Measurements from ENCODE around the gene SLC22A12. TPM values are rescaled to one million over a fixed set of nuclear protein-coding genes. Genes with fewer than 3 reads are reported as not detected.

SLC22A12 gene
- polyA plus RNA-seq, 3 donors, result 3.1 to 5.7 (median 5.6) TPM

GRCh38 chr11:64602466-64603070 is 11.5 kb downstream of the SLC22A12 start:
- no peak for DNase-seq

- no peak for DNase-seq
Observed at GRCh38 chr11:64603411-64604110, 12.5 kb downstream of the SLC22A12 start.

- DNase-seq, result no peak
Observed at GRCh38 chr11:64604458-64605243, 13.6 kb downstream of the SLC22A12 start.

GRCh38 chr11:64605244-64605560 is 14.2 kb downstream of the SLC22A12 start:
- no peak for DNase-seq

GRCh38 chr11:64605656-64606585 is 14.9 kb downstream of the SLC22A12 start:
- no peak for DNase-seq

GRCh38 chr11:64606796-64607380 is 15.9 kb downstream of the SLC22A12 start:
- DNase-seq, result no peak

- no peak for DNase-seq
Observed at GRCh38 chr11:64607381-64607985, 16.5 kb downstream of the SLC22A12 start.

GRCh38 chr11:64608046-64608445 is 17.0 kb downstream of the SLC22A12 start:
- DNase-seq, result no peak

- DNase-seq, result no peak
Observed at GRCh38 chr11:64608636-64609035, 17.6 kb downstream of the SLC22A12 start.

- DNase-seq, result no peak
Observed at GRCh38 chr11:64609436-64610047, 18.5 kb downstream of the SLC22A12 start.

- no peak for DNase-seq
Observed at GRCh38 chr11:64610596-64610995, 19.6 kb downstream of the SLC22A12 start.

- no peak for DNase-seq
Observed at GRCh38 chr11:64611176-64611575, 20.2 kb downstream of the SLC22A12 start.

GRCh38 chr11:64611869-64612646 is 21.0 kb downstream of the SLC22A12 start:
- DNase-seq, result no peak

GRCh38 chr11:64613648-64614047 is 22.6 kb downstream of the SLC22A12 start:
- no peak for DNase-seq

- DNase-seq, result no peak
Observed at GRCh38 chr11:64614917-64615316, 23.9 kb downstream of the SLC22A12 start.

GRCh38 chr11:64616817-64617216 is 25.8 kb downstream of the SLC22A12 start:
- no peak for DNase-seq

GRCh38 chr11:64619196-64619595 is 28.2 kb downstream of the SLC22A12 start:
- DNase-seq, result no peak

GRCh38 chr11:64619811-64620380 is 28.9 kb downstream of the SLC22A12 start:
- DNase-seq, result no peak

- DNase-seq, result peak; percentile 85
Observed at GRCh38 chr11:64620381-64620971, 29.5 kb downstream of the SLC22A12 start.
